GM19025 (cell line): ENCODE measurements around the gene OR2T3.
"Not testable (repeated sequence)": the region's sequence is repeated elsewhere in the genome, so short reads cannot be mapped to it uniquely, and the experiment has no call there.

ENCODE experiments used
- ATAC-seq: cut with Tn5 transposase; IDR thresholded peaks from one replicate; pipeline ENCODE4 v1.9.1; 2021; ENCODE audit warnings: mild to moderate bottlenecking, low read depth, moderate library complexity; ENCODE audit not compliant: unreplicated experiment

OR2T3 gene

GRCh38 chr1:248471154-248471553 lies 2.0 kb upstream of the OR2T3 start:
- no peak for ATAC-seq

DNA sequence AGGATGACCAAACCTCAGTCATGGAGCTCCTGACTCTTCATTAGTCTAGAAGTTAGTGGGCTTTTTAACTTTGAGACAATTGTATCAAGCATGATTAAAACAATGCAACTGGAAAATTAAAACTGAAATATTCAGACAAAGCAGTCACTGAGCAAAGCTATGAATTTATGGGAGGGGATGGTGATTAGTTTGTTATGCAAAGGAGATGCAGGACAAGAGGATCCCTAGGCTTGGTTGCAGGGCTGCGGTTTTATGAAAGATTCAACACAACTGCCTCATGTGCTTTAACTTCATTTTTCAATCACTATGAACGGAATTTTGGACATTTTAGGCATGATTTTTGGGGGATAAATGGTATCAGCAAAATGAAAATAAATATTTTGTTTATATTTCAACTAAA lies 1.0 kb upstream of the OR2T3 start:
- ATAC-seq, result not testable (repeated sequence)

GRCh38 chr1:248475660-248476059 lies 2.5 kb downstream of the OR2T3 start:
- ATAC-seq, result not testable (repeated sequence)

DNA sequence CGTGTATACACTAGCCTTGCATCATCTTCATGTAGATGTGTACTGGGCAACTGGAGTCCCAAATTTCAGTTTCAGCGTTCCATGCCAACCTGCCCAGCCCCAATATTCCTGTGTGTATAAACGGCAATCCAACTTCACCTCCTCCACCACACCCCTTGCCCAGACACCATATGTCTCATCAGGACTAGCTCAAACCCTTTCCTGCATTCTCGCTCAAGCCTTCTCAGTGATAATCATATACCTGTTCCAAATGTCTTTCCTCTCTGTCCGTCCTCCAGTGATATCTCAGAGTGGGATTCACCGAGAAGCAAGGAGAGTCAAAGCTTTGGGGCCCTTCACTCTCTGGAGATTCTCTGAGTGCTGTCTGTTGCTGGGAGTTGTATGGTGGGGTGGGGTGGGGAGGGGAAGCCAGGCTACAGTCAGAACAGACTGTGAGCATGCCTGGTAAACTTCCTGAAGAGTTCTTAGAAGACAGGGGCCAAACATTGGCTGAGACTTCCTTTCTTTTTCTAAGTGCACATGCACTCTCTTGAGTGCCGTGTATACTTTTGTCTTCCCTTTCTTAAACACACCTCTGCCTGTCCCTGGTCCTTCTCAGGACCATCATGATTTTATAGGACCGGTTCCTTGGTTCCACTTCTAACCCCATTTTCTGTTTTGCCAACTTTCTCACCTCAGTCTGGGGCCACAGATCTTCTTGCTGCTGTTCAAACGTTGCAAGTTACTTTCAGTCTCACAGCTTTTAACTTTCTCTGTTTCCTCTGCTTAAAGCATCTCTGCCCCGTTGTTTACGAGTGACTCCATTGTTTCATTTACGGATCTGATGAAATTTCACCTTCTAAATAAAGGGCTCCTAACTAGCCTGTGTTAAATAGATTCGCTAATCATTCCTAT lies 8.8 kb downstream of the OR2T3 start:
- peak; percentile 71 for ATAC-seq

DNA sequence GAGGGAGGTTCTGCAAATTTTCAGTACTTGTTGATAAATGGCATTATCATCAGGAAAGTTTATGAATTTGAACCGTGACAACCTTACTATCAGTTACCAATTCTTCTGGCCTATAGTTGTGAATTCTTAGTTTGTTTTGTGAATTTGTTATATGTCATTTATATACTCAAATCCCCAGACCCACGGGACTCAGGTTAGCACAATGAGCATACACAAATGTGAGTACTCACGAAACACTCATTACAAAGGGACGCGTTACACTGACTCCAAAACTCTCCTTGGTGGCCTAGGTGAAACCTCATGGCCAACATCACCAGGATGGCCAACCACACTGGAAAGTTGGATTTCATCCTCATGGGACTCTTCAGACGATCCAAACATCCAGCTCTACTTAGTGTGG lies 15.1 kb downstream of the OR2T3 start, which contains the start of gene OR2T5:
OR2T5 (plus strand) TSS at position 301 of the 400 bp plus-strand sequence; CDS start at position 301, 0 bp downstream.
- not testable (repeated sequence) for ATAC-seq

- ATAC-seq, result not testable (repeated sequence)
Observed at GRCh38 chr1:248496661-248497060, 23.5 kb downstream of the OR2T3 start.

DNA sequence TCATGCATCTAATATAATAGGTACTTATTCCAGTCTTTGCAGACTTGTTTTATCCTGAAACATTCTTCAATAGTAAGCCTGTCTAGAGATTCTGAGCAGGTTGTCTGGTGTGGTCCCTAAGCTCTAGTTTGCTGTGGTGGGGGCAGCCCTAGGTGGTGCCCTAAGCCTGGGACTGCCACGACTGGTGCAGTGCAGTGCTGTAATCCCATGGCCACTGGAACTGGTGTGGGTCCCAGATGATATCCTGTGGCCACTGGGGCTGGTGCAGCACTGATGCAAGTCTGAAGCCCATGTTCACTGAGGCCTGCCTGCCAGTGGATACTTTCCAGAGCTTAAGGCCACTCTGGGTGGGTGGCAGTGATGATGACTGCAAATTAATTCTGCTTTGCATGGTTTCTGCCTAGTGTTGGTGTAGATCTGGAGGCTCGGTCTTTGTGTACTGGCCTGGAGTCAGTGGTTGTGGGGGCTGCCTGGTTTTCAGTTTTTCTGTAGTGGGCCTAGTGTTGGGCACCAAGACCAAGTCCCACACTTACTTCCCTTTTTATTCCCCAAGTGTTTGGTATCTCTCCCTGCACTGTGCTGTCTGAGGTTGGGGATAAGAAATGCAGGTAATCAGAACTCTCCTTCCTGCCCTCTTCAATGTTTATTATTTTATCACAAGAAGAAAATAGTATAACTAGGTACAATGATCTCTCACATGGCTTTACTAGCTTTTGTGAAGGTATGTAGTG lies 27.3 kb downstream of the OR2T3 start:
- not testable (repeated sequence) for ATAC-seq

GRCh38 chr1:248507773-248508172 lies 34.6 kb downstream of the OR2T3 start, which contains the start of gene OR2G6:
Gene OR2G6 (plus strand): TSS chr1:248508073. CDS start chr1:248521647, 13,574 bp downstream.
- ATAC-seq, result not testable (repeated sequence)

GRCh38 chr1:248510217-248510616 lies 37.1 kb downstream of the OR2T3 start:
- ATAC-seq, result not testable (repeated sequence)

GRCh38 chr1:248521856-248522255 lies 48.7 kb downstream of the OR2T3 start:
- ATAC-seq, result no peak
